ENCODE results near the gene SNTB2.

Gene SNTB2

DNA sequence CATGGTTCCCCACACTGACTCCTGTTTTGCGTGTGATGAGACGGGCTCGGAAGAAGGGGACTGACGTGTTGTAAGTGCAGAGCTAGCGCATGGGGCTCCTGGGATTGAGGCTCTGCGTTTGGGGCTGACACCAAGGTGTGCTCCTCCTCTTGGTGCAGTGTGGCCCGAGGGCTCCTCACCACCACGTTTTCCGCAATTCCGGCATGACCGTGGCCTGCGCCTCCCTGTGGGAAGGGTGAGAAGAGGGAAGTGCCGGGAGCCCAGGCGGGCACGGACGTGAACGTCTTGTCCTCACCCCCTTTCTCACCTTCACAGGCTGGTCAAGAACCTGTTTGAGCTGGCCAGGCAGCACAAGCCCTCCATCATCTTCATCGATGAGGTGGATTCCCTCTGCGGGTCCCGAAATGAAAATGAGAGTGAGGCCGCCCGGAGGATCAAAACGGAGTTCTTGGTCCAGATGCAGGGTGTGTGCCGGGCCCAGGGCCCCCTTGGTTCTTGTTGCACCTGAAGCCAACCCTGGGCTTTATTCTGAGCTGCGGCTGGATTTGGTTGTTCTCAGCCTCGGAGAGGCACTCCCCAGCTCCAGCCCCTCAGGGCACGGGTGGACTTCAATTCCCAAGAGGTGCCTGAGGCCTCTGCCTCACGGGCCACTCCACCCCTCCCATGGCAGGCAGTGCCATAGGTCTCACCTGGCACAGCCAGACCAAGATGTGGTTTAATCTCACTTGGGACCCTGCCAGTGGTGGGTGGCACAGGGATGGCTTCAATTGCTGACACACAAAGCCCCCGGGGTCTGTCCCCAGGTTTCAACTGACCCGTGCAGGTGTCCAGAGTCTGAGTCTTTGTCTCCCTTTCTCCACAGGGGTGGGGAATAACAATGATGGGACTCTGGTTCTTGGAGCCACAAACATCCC lies 133.1 kb downstream of the SNTB2 start:
- DNase-seq = no peak
- ATAC-seq = no peak

DNA sequence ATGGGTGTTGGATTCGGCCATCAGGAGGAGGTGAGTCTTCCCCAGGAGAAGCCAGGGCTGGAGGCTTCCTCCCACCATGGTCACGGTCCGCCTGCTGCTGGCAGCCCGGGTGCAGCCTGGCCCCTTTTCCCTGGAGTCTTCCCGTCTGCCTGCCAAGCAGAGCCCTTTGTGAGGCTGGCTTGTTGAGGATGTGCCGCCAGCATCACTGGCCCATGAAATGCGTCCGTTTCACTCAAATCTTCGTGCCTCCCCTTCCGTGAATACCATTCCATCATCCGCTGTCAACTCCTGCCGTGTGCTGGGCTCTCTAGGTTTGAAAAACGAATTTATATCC lies 133.7 kb downstream of the SNTB2 start:
- DNase-seq = no peak
- ATAC-seq = no peak

DNA sequence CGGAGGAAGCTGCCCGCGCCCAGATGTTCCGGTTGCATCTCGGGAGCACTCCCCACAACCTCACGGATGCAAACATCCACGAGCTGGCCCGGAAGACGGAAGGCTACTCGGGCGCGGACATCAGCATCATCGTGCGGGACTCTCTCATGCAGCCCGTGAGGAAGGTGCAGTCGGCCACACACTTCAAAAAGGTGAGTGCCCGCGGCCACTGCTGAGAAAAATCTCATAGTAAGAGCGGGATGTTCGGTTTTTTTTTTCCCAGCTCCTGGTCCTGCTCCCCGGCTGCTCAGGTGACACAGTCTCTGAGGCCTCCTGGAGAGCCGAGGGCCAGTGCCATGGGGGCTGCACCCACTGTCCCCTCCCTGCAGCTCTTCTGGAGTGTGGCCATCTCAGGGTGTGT lies 134.1 kb downstream of the SNTB2 start:
- DNase-seq = no peak
- no peak for ATAC-seq

DNA sequence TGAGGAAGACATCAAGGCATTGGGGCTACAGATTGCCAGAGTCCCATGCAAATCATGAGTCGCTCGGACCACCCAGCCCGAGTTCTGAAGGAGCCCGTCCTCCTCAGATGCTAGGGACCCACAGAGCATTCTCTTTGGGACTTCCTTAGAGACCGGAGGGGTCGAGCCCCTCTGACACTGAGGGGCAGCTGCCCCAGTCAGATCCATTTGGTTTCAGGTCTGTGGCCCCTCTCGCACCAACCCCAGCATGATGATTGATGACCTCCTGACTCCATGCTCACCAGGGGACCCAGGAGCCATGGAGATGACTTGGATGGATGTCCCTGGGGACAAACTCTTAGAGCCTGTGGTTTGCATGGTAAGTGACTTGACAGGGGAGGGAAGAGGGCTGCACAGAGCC lies 135.4 kb downstream of the SNTB2 start:
- DNase-seq (no peak), ATAC-seq (no peak)

DNA sequence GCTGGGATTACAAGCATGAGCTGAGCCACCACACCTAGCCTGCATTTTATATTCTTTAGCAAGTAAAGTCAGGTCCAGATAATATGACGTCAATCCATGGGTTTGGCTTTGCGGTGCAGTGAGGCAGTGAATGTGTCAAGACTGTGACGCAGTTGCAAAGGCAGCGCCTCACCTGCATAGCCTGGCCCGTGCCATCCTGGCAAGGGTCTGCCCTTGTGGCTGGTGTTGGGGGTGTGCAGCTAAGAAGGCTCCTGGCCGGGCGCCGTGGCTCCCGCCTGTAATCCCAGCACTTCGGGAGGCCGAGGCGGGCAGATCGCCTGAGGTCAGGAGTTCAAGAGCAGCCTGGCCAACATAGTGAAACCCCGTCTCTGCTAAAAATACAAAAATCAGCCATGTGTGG lies 136.5 kb downstream of the SNTB2 start:
- ATAC-seq = no peak

DNA sequence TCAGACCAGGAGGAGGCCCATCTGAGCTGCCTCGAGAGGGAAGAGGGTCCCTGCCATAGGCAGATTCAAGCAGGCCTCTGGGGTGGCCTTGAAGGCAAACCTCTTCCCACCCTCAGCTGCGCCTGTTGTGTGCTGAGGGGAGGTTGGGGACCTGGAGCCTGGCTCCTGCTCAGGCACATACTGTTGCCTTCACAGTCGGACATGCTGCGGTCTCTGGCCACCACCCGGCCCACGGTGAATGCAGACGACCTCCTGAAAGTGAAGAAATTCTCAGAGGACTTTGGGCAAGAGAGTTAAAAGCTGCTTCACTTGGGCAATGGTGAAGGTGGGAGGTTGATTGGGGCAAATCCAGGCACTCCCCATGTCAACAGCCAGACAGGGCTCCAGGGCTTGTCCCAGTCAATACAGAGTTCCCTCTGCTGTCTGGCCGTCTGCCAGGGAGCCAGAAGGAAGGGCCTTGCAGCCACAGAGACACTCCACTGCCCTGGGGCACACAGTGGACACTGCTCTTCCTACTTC lies 137.1 kb downstream of the SNTB2 start:
- ATAC-seq = no peak
- no peak for DNase-seq

More for the DNA sequence above, 136.5 kb downstream of the SNTB2 start:
- DNase-seq = no peak

DNA sequence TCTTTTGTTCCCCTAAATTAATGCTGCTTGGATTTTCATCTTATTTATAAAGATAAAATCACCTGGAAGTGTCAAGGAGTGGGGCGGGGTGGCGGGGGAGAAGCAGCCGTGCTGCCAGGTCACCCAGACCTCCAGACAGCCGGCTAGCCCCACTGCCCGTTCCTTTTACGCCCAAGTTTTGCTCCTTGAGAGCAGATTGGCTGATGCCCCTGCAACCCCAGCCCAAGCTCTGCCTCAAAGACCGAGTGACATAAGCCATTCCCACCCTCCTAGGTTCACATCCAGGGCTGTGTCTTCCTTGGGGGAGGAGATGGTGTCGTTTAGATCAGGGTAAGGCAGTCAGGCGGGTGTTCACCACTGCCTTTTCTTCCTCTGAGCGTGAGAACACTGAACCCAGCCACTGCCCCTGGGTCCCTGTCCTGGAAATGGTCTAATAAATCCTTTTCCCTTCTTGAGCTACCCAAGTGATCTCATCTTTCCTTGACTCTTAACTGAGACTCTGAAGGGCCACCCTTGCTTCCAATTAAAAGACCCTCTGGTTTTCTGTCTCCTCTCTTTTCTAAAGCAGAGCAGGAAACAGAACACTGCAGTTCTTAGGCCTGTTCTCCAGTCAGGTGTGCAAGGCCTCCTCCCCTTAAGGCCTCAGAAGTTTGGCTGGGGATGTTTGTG lies 137.8 kb downstream of the SNTB2 start:
- no peak for ATAC-seq
- DNase-seq = no peak

DNA sequence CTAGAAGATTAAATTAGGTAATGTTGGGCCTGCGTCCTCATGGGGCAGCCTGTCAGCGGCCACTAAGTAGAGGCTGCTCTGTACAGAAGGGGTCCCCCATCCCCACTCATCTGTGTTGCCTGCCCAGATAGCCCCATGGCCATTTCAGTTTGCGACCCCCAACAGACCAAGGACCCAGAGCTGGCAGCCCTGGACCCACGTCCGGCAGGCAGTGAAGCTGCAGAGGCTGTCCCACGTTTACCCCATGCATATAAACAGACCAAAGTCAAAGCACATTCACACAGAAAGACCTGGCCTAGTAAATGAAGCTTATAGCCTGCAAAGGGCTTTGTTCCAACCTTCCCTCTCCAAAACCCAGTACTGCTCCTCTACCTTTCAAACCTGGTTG lies 138.8 kb downstream of the SNTB2 start:
- DNase-seq (no peak), ATAC-seq (no peak)

DNA sequence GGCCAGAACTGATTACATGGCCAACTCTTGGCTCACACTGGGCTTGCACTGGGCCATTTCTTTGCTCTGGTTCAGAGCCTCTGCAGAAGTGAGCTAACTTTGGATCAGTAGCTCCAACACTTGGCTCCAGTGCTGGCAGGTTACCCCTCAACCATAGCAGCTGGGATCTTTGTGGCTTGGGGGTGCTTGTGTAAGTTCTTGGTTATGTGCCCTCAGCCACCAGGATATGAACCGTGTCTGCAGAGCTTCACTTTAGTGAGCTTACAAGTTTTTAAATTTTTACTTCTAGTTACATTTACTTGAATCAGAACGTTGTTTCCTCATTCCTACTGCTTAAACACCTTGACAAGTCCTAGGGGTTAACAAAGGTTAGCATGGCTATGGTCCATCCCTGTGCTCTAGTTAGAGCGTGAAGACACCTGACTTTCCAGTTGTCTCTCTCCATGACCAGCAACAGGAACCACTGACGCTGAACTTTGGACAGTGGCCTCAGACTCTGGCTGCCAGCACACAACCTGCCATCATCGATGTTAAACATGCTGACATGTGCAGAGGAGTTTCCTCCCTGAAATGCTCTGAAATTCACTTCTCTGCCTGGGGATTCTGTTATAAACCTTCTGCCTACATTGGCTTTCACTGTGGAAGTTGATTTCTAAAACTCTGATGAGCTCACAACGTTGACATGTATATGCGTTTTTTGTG lies 139.4 kb downstream of the SNTB2 start:
- no peak for ATAC-seq
- peak; percentile 2 for DNase-seq

DNA sequence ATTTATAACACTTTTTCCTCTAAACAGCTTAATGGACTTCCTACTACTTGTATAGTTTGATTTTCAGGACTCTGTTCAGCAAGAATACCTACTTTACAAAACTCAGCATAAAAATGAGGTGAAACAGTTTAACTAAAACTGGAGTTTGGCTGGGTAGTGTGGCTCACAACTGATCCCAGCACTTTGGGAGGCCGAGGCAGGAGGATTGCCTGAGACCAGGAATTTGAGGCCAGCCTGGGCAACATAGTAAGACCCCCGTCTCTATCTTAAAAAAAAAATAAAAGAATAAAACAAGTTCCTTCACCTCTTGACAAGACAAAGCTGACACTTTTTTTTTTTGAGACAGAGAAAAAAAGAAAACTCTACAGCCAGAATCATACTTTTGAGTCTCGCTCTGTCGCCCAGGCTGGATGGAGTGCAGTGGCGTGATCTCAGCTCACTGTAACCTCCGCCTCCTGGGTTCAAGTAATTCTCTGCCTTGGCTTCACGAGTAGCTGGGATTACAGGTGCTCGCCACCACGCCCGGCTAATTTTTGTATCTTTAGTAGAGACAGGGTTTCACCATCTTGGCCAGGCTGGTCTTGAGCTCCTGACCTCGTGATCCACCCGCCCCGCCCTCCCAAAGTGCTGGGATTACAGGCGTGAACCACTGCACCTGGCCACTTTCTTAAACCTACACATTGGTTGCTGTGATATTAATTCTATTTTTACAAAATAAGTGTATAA lies 140.8 kb downstream of the SNTB2 start:
- ATAC-seq (no peak), DNase-seq (no peak)

DNA sequence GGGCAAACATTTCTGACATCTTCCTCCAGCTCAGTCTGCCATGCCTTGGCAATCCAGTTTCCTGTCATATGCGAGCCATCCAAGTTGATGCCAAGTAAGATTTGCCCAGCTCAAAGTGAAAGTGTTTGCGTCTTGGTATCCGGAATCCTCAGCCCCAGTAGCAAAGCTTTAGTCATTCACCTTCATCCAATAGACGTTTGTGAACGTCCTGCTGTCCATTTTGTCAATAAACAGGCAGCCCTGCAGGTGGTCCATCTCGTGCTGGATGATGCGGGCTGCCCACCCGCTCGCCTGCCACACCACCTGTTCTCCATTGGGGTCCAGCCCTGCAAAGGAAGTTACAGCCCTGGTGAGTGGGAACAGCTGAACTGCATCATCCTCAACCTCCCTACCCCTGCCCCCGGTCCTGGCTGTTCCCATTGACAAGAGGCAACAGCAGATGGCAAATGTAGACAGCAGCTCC lies 141.9 kb downstream of the SNTB2 start:
- ATAC-seq (no peak), DNase-seq (no peak)

DNA sequence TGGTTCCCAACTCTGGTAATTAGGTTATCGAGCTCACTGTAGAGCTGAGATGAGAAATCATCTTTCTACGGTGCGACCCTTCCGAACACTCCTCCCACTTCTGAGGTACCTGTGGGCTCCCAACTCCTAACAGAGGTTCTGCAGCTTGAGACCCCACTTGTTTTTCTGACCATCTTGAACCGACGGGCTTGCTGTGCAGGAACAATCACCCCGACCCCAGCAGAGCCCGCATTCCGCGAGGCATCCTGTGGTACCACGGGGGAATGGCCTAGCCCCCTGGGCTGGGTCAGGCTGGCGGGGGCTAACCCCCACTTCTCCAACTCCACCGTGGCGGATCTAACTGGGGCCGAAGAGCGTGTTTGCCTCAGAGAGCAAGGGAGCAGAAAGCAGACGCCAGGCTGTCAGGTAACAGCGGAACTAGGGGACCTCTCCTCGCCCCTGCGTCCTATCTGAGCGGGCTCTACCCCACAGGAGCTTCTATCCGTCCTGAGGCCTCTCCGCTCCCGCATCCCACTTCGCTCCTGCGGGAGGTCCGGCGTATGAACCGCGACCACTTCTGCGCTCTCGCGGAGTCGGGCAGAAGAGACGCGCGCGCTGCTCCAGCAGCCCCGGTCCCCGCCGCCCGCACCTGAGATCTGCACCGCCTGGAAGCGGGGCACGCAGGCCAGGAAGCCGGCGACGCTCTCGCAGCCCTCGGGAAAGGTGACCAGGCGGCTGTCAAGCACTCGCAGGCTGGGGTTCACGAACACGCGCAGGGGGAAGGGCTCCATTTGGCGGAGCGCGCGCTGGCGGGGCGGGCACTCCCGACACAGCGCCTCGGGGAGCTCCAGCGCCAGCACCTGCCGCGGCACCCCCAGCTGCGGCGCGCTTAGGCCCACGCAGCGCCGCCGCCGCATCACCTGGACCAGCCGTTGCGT lies 142.7 kb downstream of the SNTB2 start:
- DNase-seq (peak; percentile 50), ATAC-seq (peak; percentile 41)

DNA sequence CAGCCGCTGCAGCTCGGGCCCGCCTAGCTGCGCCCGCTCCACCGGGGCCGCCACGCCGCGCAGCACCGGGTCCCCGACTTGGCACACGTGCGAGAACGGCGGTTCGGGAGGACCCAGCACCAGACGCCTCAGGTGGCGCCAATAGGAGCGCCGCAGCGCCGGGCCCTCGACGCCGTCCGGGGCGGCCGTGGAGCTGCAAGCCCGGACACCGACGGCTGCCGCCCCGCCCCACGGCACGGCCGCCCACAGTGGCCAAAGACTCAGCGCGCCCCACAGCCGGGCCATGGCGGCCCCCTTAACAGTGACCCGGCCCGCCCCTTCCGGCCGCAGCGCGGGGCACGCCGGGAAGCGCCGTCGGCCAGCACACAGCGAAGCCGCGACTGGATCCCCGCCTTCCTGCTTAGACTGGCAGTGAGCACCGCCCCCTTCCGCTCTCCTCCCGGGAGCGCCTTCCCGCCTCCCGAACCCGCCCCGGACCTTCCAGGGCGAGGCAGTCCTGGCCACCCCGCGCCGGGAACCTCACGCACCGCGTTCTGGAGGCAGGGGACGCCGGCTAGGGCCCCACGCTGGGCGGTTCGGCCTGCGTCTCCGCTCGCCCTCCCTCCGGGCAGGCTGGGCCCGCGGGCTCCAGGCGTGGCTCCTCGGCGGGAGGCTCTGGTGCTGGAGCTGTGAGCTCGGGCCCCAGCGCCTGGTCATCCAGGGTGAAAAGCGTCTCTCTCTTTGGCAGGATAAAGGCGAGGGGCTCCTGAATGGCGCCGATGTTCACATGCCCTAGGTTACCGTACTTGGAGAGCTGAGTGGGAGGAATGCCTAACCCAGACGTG lies 143.5 kb downstream of the SNTB2 start, which contains the start of gene PDF:
PDF (minus strand) TSS at position 303 of the 824 bp plus-strand sequence; CDS start at position 285, 18 bp downstream.
- peak; percentile 91 for DNase-seq
- peak; percentile 98 for ATAC-seq

DNA sequence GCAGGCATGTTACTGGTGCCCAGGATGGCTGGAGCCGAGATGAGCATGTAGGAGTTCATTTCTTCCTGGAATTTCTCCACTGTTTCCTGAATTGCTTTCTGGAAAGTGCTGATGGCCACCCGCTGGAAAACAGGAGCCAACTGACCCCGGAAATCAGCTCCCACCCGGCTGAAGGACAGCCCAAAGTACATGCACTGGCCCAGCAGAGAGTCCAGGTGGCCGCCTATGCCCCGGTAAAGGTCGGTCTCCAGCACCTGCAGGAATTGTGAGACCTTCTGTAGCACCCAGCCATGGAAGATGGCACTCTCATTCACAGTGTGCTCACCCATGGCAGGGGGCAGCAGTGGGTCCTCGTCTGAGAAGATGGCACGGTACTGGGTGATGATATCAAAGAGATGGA lies 147.7 kb downstream of the SNTB2 start:
- DNase-seq = no peak
- ATAC-seq = no peak

DNA sequence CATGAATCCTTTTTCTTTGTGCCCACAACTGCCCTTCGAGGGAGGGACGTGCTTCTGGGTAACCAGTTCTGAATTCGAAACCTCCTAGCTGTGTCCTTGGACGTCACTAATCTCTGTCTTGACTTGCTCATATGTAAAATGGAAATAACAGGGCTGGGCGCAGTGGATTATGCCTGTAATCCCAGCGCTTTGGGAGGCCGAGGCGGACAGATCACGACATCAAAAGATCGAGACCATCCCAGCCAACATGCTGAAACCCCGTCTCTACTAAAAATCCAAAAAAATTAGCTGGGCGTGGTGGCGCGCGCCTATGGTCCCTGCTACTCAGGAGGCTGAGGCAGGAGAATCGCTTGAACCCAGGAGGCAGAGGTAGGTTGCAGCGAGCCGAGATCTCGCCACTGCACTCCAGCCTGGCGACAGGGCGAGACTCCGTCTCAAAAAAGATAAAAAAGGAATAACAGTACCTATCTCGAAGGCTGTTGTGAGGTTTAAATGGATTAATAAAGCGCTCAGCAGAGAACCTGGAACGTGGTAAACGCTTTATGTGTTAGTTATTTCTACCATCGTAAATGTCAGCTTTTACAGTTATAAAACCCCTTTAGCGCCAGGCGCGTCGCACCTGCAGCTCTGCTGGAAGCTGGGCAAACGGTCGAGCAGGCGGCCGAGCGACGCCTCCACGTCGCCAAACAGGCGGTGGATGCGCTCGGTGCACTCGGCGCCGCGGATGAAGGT lies 151.8 kb downstream of the SNTB2 start:
- DNase-seq = peak; percentile 65
- no peak for ATAC-seq

DNA sequence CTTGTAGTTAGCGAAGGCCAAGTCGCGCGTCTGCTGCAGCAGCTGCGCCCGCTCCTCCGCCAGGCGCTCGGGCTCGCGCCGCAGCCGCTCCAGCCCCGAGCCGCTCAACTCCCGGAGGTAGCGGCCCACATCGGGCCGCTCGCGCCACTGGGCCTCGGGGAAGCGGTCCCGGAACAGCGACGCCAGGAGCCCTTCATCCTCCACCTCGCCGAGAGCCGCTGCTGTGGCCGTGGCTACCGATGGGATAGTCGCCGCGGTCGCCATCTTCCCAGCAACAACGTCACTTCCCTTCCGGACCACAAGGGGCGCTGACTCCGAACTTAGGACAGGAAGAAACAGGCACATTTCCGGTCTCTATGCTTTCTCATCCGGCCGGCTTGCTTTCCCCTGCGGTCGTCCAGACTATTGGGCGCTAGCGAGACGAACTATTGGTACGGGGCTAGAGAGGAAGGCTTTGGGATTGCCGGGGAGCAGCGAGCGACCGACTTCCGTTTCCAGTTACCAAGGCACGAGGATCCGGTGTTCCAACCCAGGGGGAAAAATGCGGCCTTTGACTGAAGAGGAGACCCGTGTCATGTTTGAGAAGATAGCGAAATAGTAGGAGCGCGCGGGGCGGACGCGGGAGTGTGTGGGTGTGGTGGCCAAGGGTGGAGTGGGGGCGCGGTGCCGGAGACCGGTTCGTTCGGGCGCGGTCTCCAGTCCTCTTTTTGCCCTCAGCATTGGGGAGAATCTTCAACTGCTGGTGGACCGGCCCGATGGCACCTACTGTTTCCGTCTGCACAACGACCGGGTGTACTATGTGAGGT lies 152.5 kb downstream of the SNTB2 start, which contains the start of the genes COG8 and NIP7:
COG8 (minus strand) TSS at position 276 of the 806 bp plus-strand sequence; CDS start at position 264, 12 bp downstream.
NIP7 (plus strand) TSS at position 484 of the 806 bp plus-strand sequence; CDS start at position 542, 58 bp downstream.
- peak; percentile 95 for ATAC-seq
- DNase-seq = peak; percentile 94

DNA sequence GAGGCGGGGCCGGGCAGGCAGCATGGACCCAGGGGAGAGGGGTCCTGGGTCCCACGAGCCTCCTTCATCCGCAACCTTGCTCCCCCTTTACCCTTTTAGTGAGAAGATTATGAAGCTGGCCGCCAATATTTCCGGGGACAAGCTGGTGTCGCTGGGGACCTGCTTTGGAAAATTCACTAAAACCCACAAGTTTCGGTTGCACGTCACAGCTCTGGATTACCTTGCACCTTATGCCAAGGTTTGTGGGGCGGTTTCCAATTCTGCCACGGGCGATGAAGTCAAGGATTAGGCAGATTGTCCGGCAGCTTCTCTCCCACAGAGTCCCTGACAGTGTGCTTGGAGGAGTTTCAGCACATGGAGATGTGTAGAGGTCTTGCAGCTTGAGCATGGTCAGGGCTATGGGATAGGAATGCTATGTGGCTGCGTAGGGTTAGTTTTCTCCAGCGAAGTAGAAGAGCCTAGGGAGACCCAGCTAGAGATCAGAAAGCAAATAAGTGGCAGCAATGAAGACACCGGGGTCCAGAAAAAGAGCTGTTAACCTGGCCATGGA lies 153.2 kb downstream of the SNTB2 start:
- peak; percentile 0 for ATAC-seq
- peak; percentile 42 for DNase-seq

DNA sequence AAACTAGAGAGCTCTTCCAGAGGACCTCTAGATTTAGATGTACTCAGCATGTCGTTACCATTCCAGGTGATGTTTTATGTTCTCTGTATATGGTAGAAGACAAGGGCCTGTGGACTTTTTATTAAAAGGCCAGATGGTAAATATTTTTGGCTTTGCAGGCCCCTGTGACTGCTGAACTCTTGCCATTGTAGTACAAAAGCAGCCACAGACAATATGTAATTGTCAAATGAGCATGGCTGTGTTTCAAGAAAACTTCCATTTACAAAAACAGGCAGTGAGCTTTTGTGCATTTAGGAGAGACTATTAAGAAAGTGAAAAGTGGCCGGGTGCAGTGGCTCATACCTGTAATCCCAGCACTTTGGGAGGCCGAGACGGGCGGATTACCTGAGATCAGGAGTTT lies 157.2 kb downstream of the SNTB2 start:
- ATAC-seq (no peak), DNase-seq (no peak)

All from stimulated activated naive CD8-positive, alpha-beta T cell treated with anti-CD3 and anti-CD28 coated beads, Interleukin-15, Interleukin-2, amounts not matched to agents 100 U/mL and 50 U/mL, for 24 hours (primary cell).